GM18870 (cell line): ENCODE data around the gene OLFML2A.
"Not testable (repeated sequence)": the region's sequence is repeated elsewhere in the genome, so short reads cannot be mapped to it uniquely, and the experiment has no call there.

Experiments used
- ATAC-seq: cut with Tn5 transposase; IDR thresholded peaks from one replicate; pipeline ENCODE4 v1.9.1; 2021; ENCODE audit warnings: moderate library complexity; ENCODE audit not compliant: unreplicated experiment

OLFML2A gene

DNA sequence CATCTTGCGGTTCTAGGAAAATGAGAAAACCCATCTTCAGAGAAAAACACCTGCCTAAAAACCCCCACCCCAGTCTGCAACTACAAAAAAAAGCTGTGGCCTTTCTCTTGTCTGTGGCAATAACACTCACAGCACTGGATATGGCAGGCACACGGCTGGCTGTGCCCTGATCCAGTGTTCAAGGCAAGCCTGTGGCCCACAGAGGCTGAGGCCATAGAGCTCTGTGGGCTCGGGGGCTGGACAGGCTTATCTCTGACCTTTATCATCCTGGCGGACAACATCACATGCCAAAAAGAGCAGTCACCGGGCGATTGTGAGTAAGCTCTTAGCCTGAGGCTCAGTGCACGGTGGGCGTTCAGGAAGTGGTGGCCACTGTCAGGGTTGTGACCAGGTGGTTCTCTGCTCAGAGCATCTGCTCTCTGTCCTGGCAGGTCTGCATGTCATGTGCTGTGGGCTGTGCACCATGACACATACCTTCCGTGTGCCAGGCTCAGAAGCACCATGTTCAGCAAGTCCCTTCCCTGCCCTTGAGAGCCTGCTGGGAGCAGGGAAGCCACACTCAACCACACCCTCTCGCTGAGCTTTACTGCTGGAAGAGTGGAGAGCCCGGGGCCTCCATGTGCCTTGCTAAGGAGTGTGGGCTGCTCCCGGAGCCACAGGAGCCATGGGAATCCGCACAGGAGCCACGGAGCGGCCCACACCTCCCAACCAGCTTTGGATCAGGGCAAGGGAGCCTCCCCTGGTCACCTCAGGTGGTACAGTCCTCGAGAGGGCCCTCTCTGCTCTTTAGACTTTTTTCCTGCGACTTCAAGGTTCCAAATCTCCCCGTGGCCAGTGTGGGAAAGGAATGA is 41.7 kb downstream of the OLFML2A start:
- ATAC-seq = no peak

DNA sequence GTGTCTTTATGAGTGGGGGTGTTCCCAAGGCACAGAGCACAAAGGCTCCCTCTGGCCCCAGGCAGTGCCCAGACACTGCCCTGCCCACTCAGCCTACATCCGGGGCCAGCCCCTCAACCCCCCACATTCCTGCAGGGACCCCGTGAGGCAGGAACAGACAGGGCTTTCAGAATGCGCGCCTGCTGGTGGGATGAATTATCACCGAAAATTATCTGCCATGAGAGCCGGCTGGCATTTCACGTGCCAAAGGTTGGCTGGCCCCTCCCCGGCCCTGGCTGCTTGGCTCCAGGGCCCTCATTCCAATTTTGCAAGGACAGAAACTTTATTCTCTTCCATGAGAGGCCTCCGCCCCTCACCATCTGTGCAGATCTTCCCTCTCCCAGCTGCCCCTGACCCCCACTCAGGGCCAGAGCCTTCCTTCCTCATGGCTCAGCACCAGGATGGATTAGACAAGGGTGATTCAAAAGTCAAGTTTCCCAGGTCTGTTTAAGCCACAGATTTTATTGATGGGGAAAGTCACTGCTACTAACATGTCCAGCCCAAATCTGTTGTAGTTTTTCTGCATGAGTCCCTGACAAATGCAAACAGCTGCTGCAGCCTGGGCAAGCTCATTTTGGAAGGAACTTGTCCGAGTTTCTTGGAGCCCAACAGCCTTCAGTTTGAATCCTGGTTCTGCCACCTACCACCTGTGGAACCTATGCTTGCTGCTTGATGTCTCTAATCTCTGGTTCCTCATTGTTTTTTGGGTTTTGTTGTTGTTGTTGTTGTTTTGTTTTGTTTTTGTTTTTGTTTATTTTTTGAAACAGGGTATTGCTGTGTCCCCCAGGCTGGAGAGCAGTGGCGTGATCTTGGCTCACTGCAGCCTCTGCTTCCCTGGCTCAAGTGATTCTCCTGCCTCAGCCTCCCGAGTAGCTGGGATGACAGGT is 44.0 kb downstream of the OLFML2A start:
- ATAC-seq = no peak

DNA sequence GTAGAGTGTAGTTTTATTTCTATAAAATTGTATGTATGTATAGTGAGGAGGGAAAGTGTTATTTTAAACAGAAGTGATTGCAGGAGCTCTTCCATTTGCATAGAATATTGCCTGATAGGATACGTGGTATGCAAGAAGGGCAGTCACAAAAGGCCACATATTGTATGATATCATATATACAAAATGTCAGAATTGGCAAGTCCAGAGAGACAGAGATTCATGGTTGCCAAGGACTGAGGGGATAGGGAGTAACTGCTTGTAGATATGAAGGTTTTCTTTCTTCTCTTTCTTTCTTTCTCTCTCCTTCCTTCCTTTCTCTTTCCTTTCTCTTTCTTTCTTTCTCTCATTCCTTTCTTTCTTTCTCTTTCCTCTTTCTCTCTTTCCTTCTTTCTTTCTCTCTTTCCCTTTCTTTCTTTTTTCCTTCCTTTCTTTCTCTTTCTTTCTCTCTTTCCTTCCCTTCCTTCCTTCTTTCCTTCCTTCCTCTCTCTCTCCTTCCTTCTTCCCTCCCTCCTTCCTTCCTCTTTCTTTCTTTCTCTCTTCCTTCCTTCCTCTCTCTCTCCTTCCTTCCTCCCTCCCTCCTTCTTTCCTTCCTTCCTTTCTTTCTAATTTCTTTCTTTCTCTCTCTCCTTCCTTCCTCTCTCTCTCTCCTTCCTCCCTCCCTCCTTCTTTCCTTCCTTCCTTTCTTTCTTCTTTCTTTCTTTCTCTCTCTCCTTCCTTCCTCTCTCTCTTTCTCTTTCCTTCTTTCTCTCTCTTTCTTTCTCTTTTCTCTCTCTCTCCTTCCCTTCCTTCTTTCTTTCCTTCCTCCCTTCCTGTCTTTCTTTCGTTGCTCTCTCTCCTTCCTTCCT is 51.8 kb downstream of the OLFML2A start:
- ATAC-seq = no peak

DNA sequence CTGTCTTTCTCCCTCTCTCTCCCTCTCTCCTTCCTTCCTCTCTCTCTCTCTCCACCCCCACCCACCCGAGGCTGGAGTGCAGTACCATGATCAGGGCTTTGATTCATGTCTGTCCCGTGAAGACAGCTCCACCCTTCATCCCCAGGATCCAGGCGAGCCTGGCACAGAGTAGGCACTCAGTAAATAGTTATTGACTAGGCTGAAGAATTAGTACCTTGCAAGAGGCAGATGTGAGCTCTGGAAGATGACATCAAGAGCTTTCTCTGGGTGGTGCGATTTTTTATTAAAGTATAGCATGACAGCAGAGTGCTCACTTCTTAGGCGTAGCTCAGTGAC is 52.4 kb downstream of the OLFML2A start:
- no peak for ATAC-seq

DNA sequence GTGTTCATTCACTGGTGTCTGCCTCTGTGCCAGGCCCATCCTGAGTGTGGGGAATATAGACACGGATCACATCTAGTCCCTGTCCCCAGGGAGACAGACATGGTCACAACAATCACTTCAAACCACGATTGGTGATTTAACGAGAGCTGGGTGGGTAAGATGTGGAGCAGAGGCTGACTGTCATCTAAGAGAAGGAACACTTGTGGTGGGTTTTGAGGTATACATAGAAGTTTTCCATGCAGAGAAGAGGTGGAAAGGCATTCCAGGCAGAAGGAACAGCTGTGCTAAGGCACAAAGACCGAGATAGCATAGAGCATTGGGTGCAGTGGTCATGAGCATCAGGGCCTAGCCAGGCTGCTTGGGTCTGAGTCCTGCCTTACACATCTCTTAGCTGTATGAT is 53.7 kb downstream of the OLFML2A start:
- no peak for ATAC-seq

DNA sequence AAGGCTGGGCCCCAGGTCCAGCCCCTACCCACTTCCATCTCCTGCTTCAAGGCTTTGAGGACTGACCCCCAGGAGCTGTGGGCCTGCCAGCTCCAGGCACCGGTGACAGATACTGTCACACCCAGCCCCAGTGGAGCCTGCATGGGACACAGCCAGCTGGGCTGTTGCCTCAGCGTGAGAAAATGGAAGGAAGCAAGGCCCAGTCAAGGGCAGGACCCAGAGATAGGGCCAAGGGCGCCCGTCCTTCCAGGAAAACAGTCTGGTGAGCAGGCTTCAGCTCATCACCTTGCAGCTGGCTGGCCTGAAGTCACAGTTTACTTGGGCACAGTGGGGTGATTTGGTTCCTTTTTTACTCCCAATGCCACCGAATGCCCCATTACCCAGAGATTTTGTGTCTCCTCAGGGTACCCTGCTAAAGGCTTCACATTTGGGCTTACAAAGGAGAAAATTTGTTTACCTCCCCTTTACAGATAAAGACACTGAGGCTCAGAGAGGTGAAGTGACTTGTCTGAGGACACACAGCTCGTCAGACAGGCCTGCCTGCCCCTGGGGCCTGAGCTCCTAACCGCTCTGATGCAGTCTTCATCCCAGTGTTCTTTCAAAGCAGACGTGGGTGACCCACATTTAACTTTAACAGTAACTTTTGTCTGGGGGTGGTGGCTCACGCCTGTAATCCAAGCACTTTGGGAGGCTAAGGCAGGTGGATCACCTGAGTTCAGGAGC is 54.9 kb downstream of the OLFML2A start:
- no peak for ATAC-seq

DNA sequence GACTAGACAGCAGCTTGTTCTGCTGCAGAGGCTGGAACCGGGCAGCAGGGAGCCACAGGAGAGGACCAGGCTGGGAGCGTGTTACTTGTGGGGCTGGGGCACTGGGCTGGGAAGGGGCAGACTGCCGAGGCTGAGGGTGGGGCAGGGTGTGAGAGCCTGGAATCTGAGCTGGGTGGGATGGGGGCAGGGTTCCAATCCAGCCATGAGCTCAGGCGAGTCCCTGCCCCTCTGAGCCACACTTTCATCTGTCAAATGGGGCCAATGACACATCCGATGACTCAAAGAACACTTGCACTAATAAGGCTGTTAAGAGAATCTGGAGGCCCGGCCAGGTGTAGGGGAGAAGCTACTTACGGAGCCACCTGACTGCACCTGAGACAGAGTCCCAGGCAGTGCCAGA is 57.7 kb downstream of the OLFML2A start:
- no peak for ATAC-seq

DNA sequence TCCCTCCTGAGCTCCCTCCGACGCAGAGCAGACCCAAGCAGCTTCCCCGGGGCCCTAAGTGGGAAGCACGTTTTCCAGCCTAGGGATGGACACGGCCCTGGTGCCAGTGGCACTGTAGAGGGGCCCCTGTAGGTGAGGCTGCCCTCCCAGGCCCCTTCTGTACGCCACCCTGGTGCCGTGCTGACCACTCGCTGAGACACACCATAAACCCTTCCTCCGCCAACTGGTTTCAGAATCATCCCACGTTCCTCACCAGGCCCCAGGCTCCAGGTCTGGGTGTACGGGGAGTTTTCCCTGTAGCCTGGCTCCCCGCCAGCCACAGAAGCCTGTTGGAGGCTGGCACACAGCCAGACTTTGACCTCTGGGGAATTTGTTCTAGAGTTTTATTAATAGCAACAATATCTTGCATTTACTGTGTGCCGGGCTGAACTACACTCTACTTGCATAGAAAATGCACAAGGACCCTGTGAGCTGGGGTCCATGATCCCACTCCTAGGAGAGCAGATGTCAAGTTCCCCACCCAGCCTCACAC is 58.2 kb downstream of the OLFML2A start:
- ATAC-seq = no peak

DNA sequence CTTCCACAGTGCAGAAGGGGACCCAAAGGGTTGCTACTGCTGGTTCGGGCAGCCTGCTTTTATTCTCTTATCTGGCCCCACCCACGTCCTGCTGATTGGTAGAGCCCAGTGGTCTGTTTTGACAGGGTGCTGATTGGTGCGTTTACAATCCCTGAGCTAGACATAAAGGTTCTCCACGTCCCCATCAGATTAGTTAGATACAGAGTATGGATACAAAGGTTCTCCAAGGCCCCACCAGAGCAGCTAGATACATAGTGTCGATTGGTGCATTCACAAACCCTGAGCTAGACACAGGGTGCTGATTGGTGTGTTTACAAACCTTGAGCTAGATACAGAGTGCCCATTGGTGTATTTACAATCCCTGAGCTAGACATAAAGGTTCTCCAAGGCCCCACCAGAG is 61.2 kb downstream of the OLFML2A start:
- ATAC-seq = not testable (repeated sequence)

DNA sequence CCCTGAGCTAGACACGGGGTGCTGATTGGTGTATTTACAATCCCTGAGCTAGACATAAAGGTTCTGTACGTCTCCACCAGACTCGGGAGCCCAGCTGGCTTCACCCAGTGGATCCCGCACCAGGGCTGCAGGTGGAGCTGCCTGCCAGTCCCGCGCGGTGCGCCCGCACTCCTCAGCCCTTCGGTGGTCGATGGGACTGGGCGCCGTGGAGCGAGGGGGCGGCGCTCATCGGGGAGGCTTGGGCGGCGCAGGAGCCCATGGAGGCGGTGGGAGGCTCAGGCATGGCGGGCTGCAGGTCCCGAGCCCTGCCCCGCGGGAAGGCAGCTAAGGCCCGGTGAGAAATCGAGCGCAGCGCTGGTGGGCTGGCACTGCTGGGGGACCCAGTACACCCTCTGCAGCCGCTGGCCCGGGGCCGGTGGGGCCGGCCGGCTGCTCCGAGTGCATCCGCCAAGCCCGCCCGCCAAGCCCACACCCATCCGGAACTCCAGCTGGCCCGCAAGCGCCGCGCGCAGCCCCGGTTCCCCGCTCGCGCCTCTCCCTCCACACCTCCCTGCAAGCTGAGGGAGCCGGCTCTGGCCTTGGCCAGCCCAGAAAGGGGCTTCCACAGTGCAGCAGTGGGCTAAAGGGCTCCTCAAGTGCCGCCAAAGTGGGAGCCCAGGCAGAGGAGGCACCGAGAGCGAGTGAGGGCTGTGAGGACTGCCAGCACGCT is 61.8 kb downstream of the OLFML2A start:
- ATAC-seq = not testable (repeated sequence)

DNA sequence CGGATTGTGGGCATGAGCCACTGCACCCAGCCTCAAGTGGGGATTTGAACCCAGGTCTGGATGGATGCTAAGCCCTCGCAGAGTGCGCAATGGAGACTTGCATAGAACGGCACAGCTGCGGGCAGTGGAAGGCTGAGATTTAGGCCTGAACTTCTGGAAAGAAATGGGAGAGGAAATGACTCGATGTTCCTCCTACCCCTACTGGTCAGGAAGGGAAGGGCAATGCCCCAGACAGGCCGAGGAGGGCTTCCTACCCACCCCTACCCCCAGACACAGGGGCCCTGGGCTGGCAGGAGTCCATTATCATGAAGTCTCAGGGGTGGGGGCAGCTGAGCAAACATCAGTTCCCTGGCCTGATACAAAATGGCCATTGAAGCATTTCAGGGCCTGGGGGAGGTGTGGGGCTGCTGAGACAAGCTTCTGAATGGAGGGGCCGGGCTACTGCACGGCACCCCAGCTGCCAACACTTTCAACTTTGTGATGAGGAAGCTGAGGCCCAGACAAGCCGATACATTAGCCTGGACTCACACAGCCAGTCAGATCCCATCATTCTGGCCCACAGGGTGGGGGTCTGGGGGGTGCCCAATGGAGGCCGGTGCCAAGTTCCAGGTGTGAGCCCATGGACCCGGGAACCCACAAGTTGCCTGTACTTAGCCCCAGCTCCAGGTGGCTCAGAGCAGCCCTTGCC is 62.8 kb downstream of the OLFML2A start:
- ATAC-seq = no peak

DNA sequence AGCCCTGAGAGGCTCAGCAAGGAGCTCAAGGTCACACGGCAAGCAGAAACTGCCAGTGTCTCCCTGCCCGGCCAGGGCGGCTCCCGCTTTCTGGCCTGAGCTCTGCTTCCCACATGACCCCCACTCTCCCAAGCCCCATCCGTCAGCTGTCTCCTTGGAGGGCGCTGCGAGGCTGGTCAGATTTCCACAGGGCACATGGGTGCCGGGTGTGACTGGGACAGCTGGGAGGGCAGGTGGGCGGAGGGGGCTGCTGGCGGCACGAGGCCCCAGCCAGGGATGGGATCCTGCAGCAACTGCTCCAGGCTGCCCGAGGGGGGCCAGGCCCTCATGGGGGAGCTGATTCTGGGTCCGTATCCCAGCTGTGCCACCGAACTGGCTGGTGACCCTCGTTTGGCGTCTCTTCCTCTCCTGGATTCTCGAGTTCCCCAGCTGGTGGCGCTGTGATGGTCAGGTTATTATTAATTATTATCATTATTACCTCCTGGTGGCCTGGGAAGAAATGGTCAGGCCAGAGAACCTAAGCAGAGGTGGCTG is 63.4 kb downstream of the OLFML2A start:
- no peak for ATAC-seq

DNA sequence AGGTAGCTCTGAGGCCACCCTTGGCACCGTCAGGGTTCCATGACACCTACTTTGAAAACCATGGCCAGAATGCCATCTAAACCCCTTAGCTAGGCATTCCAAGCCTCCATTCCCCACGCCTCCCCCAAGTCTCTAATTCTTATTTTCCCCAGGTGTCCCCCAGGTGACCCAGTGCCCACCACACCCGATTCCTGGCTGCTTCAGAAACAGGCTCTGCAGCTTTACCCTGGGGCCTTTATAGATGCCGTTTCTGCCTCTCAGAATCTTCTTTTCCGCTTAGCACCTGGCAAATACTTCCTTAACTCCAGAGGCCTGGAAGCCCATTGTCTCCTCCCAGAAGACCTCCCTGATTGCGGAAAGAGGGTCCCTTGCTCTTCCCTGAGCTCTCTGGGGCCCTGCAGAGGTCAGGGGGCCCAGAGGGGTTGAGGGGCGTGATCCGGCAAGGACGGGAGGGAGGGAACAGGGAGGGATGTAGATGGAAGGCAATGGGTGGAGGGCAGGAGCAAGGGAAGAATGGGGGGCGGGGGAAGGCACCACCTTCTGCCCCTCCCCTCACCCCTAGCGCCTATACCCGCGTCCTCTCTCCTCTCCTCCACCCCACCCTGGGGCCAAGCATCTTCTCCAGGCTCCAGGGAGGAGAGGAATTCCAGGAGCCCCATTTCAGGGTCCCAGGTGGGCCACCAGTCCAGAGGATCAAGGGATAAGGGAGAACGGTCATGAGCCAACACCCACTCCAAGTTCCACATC is 64.3 kb downstream of the OLFML2A start:
- no peak for ATAC-seq

DNA sequence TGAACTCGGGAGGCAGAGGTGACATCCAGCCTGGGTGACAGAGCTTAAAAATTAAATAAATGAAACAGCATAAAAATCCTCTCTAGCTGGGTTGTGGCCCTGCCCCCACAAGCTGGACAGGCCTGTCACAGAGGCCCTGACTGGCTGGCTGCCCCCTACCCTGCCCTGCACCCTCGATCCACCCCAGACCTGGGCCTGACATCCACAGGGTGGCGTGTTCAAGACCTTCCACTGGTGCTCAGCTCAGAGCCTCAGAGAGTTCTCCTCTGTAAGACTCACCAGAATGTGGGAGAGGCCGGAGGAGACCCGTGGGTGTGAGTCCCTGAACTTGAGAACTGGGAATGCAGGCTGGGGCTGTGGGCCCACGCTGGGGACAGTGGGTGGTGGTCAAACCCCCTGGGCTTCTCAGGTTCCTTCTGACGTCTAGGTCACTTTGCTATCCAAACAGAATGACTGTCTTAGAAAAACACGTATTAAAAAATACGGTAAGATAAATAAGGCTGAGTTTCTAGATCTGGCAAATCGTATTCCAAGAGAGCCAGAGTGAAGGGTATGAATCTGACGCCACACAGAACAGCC is 66.6 kb downstream of the OLFML2A start:
- no peak for ATAC-seq

DNA sequence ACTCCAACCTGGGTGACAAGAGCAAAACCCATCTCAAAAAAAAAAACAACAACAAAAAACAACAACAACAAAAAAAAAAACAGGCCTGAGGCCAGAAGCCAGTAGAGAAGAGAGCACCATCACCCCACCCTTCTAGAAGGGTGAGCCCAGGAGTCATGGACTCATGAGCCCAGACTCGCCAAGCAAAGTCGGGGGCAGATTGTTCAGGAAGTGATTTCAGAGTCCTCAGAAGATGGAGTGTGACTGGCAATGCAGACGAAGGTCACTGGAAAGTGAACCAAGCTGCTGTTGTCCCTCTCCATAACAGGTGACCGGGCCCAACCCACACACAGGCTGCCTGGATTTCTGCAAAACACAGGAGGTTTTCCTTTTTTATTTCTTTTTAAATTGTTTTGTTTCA is 67.4 kb downstream of the OLFML2A start:
- ATAC-seq = no peak

DNA sequence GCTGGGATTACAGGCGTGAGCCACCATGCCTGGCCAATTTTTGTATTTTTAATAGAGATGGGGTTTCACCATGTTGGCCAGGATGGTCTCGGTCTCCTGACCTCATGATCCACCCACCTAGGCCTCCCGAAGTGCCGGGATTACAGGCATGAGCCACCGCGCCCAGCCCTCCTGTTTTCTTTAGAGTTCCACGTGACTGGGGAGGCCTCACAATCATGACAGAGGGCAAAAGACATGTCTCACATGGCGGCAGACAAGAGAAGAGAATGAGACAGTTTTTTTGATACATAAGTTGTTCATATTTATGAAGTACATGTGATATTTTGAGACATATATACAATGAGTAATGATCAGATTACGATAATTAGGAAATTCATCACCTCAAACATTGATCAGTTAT is 69.5 kb downstream of the OLFML2A start:
- not testable (repeated sequence) for ATAC-seq

DNA sequence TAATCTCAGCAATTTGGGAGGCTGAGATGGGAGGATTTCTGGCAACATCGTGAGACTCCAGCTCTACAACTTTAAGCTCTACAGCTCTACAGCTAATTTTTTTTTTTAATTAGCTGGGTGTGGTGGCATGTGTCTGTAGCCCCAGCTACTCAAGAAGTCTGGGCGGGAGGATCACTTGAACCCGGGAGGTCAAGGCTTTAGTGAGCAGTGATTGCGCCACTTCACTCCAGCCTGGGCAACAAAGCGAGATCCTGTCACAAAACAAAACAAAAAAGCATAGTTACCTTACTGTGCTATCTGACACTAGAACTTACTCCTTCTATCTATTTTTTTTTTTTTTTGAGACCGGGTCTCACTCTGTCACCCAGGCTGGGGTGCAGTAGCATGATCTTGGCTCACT is 70.0 kb downstream of the OLFML2A start:
- no peak for ATAC-seq

DNA sequence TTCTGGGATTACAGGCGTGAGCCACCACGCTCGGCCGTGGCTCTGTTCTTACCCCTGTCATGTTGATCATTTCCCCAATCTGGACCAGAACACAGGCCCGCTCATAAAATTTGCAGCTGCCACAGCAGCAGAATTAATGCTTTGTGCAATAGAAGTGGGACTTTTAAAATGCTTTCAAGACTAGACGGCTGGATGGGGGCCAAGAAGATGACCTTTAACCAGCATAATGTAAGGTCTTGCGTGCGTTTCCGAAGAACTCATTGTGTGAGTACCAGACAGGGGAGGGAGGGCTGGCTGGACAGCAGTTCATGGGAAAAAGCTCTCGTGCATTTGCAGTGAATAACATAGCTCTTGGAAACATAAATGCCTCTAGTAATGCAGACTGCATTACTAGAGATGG is 72.9 kb downstream of the OLFML2A start:
- no peak for ATAC-seq
